Putamen (tissue), 1 donor: ENCODE data around the gene CORO2B.
A peak's percentile ranks its signal among the peaks of the same experiment; 100 is the strongest.
"Not testable (repeated sequence)": the region's sequence is repeated elsewhere in the genome, so short reads cannot be mapped to it uniquely, and the experiment has no call there.

Experiments used
- DNase-seq: peaks from one replicate; pipeline ENCODE4 v3.0.0-alpha.2; 2016; ENCODE audit warnings: low spot score

CORO2B gene

GRCh38 chr15:68592054-68592453 lies 13.3 kb downstream of the CORO2B start:
- DNase-seq, result no peak

GRCh38 chr15:68592544-68592943 lies 13.8 kb downstream of the CORO2B start:
- no peak for DNase-seq

GRCh38 chr15:68593341-68593740 lies 14.5 kb downstream of the CORO2B start:
- DNase-seq, result no peak

GRCh38 chr15:68593828-68594532 lies 15.2 kb downstream of the CORO2B start:
- no peak for DNase-seq

- DNase-seq, result no peak
Observed at GRCh38 chr15:68594533-68595259, 15.9 kb downstream of the CORO2B start.

- DNase-seq, result no peak
Observed at GRCh38 chr15:68595260-68595564, 16.4 kb downstream of the CORO2B start.

GRCh38 chr15:68595761-68596160 lies 17.0 kb downstream of the CORO2B start:
- DNase-seq, result no peak

DNA sequence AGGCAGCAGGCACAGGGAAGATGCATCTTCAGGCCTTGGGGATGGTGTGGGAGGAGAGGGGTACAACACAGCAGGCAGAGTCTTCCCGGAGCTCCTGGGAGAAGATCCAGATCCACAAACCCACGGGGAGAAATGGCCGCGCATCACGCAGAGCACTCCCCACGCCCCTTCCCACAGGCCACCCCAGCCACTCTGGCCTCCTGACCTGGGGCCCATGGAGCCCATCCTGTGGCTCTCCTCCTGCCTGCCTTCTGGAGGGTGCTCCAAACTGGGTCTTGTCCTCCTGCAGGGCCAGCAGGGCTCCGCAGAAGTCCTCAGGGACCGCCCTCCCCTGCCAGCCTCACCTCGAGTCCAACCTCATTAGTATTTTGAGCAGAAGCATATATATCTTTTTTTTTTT lies 17.9 kb downstream of the CORO2B start:
- no peak for DNase-seq

- DNase-seq, result no peak
Observed at GRCh38 chr15:68597581-68597980, 18.8 kb downstream of the CORO2B start.

DNA sequence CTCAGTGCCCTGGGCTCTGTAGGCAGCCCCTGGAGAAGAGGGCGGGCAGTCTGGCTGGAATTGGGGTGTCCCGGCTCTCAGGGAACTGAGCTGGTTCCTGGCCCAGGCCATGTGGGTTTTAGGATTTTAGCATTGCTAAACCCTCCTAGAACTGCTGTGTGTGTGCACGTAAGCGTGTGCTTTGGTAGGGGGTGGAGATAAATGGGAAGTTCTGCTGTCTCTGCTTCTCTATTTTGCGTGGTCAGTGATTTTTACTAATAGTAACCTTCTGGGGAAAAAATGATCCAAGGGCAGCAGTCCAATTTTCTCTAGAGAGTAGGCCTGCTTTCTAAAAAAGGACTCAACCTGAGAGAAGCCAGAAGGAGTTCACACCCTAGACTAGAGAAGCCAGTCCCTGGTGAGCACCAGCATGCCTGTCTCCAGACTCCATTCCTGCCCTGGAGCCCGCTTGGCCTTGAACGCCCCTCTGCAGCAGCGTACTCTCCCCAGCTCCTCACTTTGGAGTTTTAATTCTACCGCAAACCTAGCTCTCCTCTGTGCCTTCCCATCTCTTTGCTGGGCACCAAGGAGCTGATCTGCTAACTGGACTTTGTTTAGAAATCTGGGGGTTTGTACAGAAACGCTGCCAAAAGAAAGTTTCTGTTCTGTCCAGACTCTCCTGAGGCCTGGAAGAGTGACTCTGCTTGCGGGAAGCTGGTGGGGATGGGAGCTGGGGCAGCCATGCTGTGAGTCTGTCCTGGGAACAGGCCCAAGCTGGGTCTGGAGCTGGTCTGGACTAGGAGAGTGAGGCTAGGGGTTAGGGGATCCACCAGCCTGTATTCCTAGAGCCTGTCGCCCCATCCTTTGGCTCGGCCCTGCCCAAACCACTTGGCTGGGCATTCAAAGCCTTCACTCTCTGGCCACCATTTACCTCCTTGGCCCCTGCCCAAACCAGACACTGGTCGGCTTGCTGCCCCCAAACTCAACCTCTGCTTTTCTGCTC lies 19.7 kb downstream of the CORO2B start:
- DNase-seq, result no peak

DNA sequence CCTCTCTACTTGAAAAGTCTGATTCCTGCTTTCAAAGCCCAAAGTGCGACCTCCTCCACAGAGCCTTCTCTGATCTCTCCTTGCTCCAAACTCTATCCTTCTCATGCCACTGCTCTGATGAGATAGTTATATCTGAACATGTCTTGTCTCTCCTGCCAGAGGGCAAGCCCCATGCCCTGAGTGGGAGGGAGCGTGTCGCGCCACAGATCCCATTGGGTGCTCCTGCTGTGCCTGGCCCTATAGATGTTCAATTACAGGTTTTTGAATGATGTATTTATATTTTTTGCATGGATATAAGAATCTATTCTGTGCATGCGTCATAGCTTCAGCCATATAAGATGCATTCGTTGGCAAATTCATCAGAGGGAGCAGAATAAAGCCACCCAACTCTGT lies 20.4 kb downstream of the CORO2B start:
- no peak for DNase-seq

DNA sequence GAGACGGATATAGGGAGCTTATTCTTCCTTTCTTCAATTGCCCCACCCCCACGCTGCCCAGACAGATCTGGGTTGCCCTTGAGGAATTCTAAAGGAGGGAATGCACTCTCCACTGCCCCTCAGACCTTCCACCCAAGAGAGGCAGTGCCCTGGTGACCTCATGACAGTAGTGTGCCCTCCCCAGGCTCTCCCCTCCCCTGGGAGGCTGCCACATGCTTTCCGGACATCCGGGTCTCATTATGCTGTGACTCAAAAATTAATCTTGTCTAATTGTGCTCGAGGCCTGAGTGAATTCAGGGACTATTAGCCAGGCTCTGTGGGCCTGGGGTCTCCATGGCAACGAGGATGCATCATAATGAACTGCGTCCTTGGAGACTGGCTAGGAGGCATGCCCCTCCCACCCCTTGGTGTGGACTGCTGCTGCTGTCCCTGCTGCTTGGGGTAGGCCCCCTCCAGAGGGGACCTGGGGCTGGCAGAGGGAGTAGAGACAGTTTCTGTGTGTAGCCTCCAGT lies 20.8 kb downstream of the CORO2B start:
- DNase-seq, result no peak

GRCh38 chr15:68601206-68602197 lies 22.7 kb downstream of the CORO2B start:
- no peak for DNase-seq

DNA sequence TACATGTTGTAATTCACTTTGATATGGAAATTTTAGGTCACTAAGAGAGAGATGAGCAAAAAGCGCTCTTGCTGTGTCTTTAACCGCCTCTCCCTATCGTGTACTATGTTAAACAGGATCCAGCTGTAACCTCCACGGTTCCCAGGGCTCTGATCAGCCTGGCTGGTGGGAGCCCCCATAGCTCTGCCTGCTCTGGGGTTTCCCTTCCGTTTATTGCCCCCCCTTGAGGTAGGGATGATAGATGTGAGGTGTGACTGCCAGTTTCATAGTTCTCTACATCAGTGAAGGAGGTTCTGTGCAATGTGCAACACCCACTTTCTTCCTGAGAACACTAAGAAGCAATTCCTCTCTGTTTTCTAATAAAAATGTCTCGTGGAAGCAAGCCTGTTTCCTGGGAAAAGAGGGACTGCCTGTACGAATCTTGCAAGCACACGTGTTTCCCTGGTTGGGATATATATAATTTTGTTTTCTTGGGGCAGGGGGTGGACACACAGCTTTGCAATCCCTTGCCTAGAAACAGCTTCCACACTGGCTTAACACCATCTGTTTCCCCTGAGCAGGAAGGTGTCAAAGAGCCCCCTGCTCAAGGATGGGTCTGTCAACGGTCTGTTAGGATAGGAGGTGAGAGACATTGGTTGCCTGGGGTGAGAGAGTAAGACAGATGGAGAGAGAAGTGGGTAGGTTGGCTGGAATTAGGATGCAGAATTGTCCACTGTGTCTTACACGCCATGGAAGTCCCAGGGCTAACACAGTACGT lies 23.8 kb downstream of the CORO2B start:
- DNase-seq, result no peak

GRCh38 chr15:68603216-68603595 lies 24.4 kb downstream of the CORO2B start:
- no peak for DNase-seq

- DNase-seq, result no peak
Observed at GRCh38 chr15:68603951-68604350, 25.2 kb downstream of the CORO2B start.

DNA sequence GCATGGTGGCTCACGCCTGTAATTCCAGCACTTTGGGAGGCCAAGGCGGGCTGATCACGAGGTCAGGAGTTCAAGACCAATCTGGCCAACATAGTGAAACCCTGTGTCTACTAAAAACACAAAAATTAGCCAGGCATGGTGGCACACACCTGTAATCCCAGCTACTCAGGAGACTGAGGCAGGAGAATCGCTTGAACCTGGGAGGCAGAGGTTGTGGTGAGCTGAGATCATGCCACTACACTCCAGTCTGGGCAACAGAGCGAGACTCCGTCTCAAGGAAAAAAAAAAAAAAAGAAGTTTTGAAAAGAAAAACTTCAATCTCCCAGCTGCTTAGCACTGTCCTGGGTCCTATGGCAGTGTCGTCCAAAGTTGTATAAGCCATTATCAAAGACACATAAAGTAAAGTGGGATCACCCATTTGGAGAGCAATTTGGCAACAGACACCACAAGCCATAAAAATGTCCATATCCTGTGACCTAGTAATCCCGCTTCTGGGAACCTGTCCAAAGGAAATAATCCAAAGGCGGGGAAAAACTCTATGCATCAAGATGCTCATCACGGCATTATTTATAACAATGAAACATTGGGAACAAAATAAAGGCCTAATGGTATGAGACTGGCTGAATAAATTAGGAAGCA lies 26.2 kb downstream of the CORO2B start:
- not testable (repeated sequence) for DNase-seq

- no peak for DNase-seq
Observed at GRCh38 chr15:68606375-68606774, 27.6 kb downstream of the CORO2B start.

GRCh38 chr15:68608206-68608843 lies 29.5 kb downstream of the CORO2B start:
- peak; percentile 67 for DNase-seq

- DNase-seq, result no peak
Observed at GRCh38 chr15:68608844-68609232, 30.0 kb downstream of the CORO2B start.
